Measurements from ENCODE around the gene DDX28. TPM values are rescaled to one million over a fixed set of nuclear protein-coding genes. Genes with fewer than 3 reads are reported as not detected.

The DDX28 gene
- total and polyA plus RNA-seq, 4 donors: 7.6 to 11.6 (median 8.4) TPM

- TF ChIP-seq RAD21 (IDR thresholded peaks at IDR 0.05) (no peak), ZBTB33 (IDR thresholded peaks at IDR 0.05) (no peak), TAF1 (conservative IDR thresholded peaks at IDR 0.05) (no peak)
These were observed 38.4 kb upstream of the DDX28 start (continued) for GRCh38 chr16:68061396-68061795.

- no peak for TF ChIP-seq NR2F2 (IDR thresholded peaks at IDR 0.05)
- no peak for TF ChIP-seq FOXA1 (IDR thresholded peaks at IDR 0.05)
- TF ChIP-seq CTCF (IDR thresholded peaks at IDR 0.05; ENCODE audit: low read depth, low read length, missing input control): no peak
- no peak for TF ChIP-seq FOXA2 (IDR thresholded peaks at IDR 0.05)
- TF ChIP-seq TAF1 (conservative IDR thresholded peaks at IDR 0.05): no peak
- no peak for TF ChIP-seq JUND (IDR thresholded peaks at IDR 0.05)
- TF ChIP-seq MAX (IDR thresholded peaks at IDR 0.05): no peak
- no peak for TF ChIP-seq EGR1 (IDR thresholded peaks at IDR 0.05; ENCODE audit: low read depth in 2 of 2)
- TF ChIP-seq REST (IDR thresholded peaks at IDR 0.05): no peak
- TF ChIP-seq SP1 (IDR thresholded peaks at IDR 0.05): no peak
- no peak for TF ChIP-seq HNF4A (conservative IDR thresholded peaks at IDR 0.05)
- no peak for TF ChIP-seq ZBTB33 (IDR thresholded peaks at IDR 0.05)
- TF ChIP-seq RAD21 (IDR thresholded peaks at IDR 0.05): no peak
- no peak for TF ChIP-seq RXRA (IDR thresholded peaks at IDR 0.05)
- TF ChIP-seq HNF4G (IDR thresholded peaks at IDR 0.05): no peak
- TF ChIP-seq GABPA (IDR thresholded peaks at IDR 0.05 in 1 of 2, conservative IDR thresholded peaks at IDR 0.05 in 1 of 2): no peak
- no peak for DNase-seq (ENCODE audit: low spot score)
- Histone ChIP-seq H3K9me3 (ENCODE audit: control insufficient read depth in 4 of 4, low read length in 3 of 4) (no peaks in the 10 kb centered on the region), H3K27ac (ENCODE audit: low read depth in 1 of 2, low read length in 2 of 2) (no peak overlapping the region), H3K27me3 (ENCODE audit: control insufficient read depth in 4 of 4, insufficient read depth in 4 of 4, low read length in 3 of 4) (no peaks in the 10 kb centered on the region), H3K4me3 (ENCODE audit: low read depth in 1 of 3, low read length in 3 of 3) (no peak overlapping the region), H3K4me1 (ENCODE audit: control insufficient read depth in 4 of 4, insufficient read depth in 4 of 4, low read length in 3 of 4) (peaks cover 0 to 1% (median 0%) of the 10 kb centered on the region in 4 donors), H3K9ac (ENCODE audit: low read depth in 1 of 2, low read length in 2 of 2) (no peak overlapping the region), H3K36me3 (ENCODE audit: control insufficient read depth in 4 of 4, insufficient read depth in 3 of 4, low read depth in 1 of 4, low read length in 3 of 4) (peaks cover 0 to 8% (median 5%) of the 10 kb centered on the region in 4 donors)
These were observed 36.8 kb upstream of the DDX28 start for GRCh38 chr16:68059804-68060203.
